ENCODE measurements around the gene CAPN5. TPM values are rescaled to one million over a fixed set of nuclear protein-coding genes. Genes with fewer than 3 reads are reported as not detected.

CAPN5 gene
- total and polyA plus RNA-seq, 2 of the 13 experiments (the other 11 are each of a cell fraction or from before 2014, with no cell fraction given): 0.27 to 1.2 TPM

DNA sequence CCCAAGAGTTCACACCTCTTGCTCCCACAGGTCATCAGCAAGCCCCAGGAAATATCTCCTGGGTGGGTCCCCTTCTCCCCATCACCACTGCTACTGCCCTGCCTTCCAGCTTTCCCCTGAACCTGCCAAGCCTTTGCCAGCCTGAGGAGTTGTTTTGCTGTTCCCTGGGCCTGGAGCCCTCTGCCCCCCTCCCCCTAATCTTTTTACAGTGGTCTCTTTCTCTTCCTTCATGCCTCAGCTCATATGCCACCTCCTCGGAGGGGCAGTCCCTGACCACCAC is 80.2 kb downstream of the CAPN5 start (continued):
- TF ChIP-seq, protein P1, sequence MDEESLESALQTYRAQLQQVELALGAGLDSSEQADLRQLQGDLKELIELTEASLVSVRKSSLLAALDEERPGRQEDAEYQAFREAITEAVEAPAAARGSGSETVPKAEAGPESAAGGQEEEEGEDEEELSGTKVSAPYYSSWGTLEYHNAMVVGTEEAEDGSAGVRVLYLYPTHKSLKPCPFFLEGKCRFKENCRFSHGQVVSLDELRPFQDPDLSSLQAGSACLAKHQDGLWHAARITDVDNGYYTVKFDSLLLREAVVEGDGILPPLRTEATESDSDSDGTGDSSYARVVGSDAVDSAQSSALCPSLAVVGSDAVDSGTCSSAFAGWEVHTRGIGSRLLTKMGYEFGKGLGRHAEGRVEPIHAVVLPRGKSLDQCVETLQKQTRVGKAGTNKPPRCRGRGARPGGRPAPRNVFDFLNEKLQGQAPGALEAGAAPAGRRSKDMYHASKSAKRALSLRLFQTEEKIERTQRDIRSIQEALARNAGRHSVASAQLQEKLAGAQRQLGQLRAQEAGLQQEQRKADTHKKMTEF (CRISPR knock-in tag; IDR thresholded peaks at IDR 0.05): no peak

DNA sequence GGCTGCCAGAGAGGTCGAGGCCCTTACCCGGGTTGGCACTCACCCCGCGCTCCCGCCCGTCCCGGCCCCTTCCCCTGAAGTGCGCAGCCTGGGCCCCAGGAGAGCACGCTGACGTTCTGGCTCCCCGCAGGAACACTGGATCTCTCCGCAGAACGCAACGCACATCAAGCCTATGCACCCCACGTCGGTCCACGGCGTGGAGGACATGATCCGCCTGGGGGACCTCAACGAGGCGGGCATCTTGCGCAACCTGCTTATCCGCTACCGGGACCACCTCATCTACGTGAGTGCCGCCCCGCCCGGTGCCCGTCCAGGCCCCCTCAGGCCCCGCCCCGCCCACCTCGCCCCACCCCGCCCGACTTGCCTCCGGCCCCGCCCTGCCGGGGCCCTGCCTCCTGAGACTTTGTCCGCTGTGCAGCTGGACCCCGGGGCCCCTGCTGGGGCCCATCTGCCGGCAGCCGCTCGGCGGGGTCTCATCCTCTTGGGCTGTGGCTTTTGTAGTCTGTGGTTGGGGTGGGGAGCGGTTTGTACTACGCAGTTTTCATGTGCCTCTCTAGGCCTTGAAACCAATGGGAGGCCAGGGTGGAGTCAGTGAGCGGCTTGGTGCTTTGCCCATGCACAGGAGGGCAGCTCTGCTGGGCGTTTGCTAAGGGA is 81.0 kb downstream of the CAPN5 start:
- H3K27ac ChIP-seq (ENCODE audit: extremely low read length, insufficient read depth, low read length): no peak overlapping the region
- no peak for ATAC-seq
- TF ChIP-seq CEBPB (IDR thresholded peaks at IDR 0.05; ENCODE audit: borderline replicate concordance, low read depth, low read length) (peak; percentile 74), KDM2A (CRISPR knock-in tag; IDR thresholded peaks at IDR 0.05; ENCODE audit: borderline replicate concordance, low read depth) (no peak), ZNF83 (CRISPR knock-in tag; IDR thresholded peaks at IDR 0.05; ENCODE audit: borderline replicate concordance) (no peak), FIP1L1 (IDR thresholded peaks at IDR 0.05; ENCODE audit: borderline replicate concordance, insufficient read depth, low read depth, low read length) (no peak), RBM22 (optimal IDR thresholded peaks at IDR 0.05; ENCODE audit: low read length) (no peak)
- 95% methylated on average over 31 of the region's 47 CpGs for WGBS (ENCODE audit: low lambda C conversion rate)
- FAIRE-seq: no peak
- no peaks in the 10 kb centered on the region for H3K79me2 ChIP-seq (ENCODE audit: insufficient read depth, low read length)
- DNase-seq (ENCODE audit: low spot score): no peak
- no peaks in the 10 kb centered on the region for H3K27me3 ChIP-seq (ENCODE audit: control insufficient read depth in 1 of 2, insufficient read depth in 2 of 2, low read length in 2 of 2)
- ChIA-PET POLR2A (no interaction called here), CTCF (ENCODE audit: low intra/inter-chr PET ratio, low total read pairs) (no interaction called here)
- intact Hi-C loops (cut with micrococcal nuclease; ENCODE audit: unreplicated experiment) (no loop called here), in situ Hi-C loops (cut with HindIII; ENCODE audit: extremely low pct_ligation_motif_present, low pct_unique_long_range_greater_than_20kb) (no loop called here)
- no peak overlapping the region for H3K4me3 ChIP-seq (replicated peaks in 1 of 3; ENCODE audit: insufficient read depth in 1 of 3, low read depth in 2 of 3, low read length in 3 of 3)
- H3K4me1 ChIP-seq (ENCODE audit: insufficient read depth, low read length): peaks cover 44% of the 10 kb centered on the region
- no peaks in the 10 kb centered on the region for H3K36me3 ChIP-seq (replicated peaks in 1 of 2; ENCODE audit: control insufficient read depth in 1 of 2, insufficient read depth in 2 of 2, low read length in 2 of 2)
- no peak overlapping the region for H3K9ac ChIP-seq (ENCODE audit: insufficient read depth, low read depth, low read length)
- no peak overlapping the region for H2AFZ ChIP-seq (ENCODE audit: low read length)
- H3K4me2 ChIP-seq (ENCODE audit: low read depth, low read length): no peak overlapping the region
- no peaks in the 10 kb centered on the region for H4K20me1 ChIP-seq (ENCODE audit: insufficient read depth, low read length)
- no TSS peak for BruUV-seq (replicated peaks)
- H3K9me3 ChIP-seq (ENCODE audit: low read length): no peaks in the 10 kb centered on the region

All from HepG2 (cell line).